Thyroid gland (tissue), 4 donors: ENCODE data around the gene GUSB.

Experiments
- POLR2A ChIP-seq, 2 donors: fragments of 450-650 bp; IDR thresholded peaks; one replicate each; pipeline ENCODE4 v1.6.1; 2017; ENCODE audit warnings: antibody characterized with exemption in 2 of 2, mild to moderate bottlenecking in 2 of 2, moderate library complexity in 1 of 2
- TF ChIP-seq, protein P1 (sequence below), 6 experiments: fragments of 200-600 bp in 3 of 6; fragments of 450-650 bp in 3 of 6; sonication (generic) in 3 of 6; IDR thresholded peaks; one replicate each; pipeline ENCODE4 v1.5.1; 2016 to 2019; ENCODE audit warnings: antibody characterized with exemption in 6 of 6, mild to moderate bottlenecking in 2 of 6, inconsistent platforms in 1 of 6, moderate library complexity in 1 of 6

DNA sequence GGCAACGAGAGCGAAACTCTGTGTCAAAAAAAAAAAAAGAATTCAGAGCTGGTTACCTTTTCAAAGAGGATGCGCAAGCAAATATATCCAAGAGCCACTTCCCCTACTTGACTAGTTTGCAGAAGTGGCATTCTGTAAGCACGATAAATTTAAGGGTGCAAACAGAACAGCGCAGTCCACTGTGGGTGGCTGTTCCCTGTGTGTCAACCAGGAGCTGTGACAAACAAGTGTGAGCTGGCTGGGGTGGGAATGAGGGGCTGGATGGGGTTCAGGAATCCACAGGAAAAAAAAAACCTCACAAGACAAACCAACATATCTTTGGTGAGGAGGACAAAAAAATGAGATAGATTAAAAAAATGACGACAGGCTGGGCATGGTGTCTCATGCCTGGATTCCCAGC is 15.9 kb downstream of the GUSB start:
- TF ChIP-seq, protein P1, sequence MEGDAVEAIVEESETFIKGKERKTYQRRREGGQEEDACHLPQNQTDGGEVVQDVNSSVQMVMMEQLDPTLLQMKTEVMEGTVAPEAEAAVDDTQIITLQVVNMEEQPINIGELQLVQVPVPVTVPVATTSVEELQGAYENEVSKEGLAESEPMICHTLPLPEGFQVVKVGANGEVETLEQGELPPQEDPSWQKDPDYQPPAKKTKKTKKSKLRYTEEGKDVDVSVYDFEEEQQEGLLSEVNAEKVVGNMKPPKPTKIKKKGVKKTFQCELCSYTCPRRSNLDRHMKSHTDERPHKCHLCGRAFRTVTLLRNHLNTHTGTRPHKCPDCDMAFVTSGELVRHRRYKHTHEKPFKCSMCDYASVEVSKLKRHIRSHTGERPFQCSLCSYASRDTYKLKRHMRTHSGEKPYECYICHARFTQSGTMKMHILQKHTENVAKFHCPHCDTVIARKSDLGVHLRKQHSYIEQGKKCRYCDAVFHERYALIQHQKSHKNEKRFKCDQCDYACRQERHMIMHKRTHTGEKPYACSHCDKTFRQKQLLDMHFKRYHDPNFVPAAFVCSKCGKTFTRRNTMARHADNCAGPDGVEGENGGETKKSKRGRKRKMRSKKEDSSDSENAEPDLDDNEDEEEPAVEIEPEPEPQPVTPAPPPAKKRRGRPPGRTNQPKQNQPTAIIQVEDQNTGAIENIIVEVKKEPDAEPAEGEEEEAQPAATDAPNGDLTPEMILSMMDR (IDR thresholded peaks at IDR 0.05): no peak
- TF ChIP-seq POLR2A (IDR thresholded peaks at IDR 0.05): no peak
